HCT116 (cell line): ENCODE data around the gene TNIP3. TPM values are rescaled to one million over a fixed set of nuclear protein-coding genes. Genes with fewer than 3 reads are reported as not detected.

ENCODE experiments used
- ATAC-seq: fragments of 200-7000 bp; cut with Tn5 transposase; 2 replicates; pipeline ENCODE4 v1.9.1; 2020; ENCODE audit warnings: mild to moderate bottlenecking, moderate library complexity
- BruUV-seq: library from RNA; stranded (reverse); fragments of 400-500 nt; replicated peaks from 2 replicates; lab custom pipeline; 2021; lab: Mats Ljungman, UMichigan
- CTCF ChIA-PET: fragments of 300-600 bp; sonication (Branson Sonifier 250); formaldehyde crosslinking; loops from one replicate; lab custom pipeline; 2021; ENCODE audit warnings: antibody characterized with exemption; lab: Charles Lee
- POLR2A ChIA-PET: fragments of 300-600, 350-600 bp; sonication (Branson Sonifier 250); formaldehyde crosslinking; loops from one replicate; lab custom pipeline; 2021; ENCODE audit warnings: antibody characterized with exemption; lab: Charles Lee
- RAD21 ChIA-PET, 2 experiments: fragments of 300-600 bp; sonication (Branson Sonifier 250); formaldehyde crosslinking; loops; one replicate each; lab custom pipeline; 2023; ENCODE audit warnings: low total read pairs in 2 of 2; ENCODE audit not compliant: uncharacterized antibody in 2 of 2, unreplicated experiment in 2 of 2, low non-redundant PET in 1 of 2; lab: Charles Lee
- DNase-seq: peaks from one replicate; pipeline ENCODE4 v3.0.0-alpha.2; 2010; ENCODE audit warnings: low read depth, low spot score
- H2AFZ ChIP-seq: fragments of 200-600 bp; shearing (Covaris generic), sonication (generic); 2 replicates; pipeline ENCODE4 v1.6.1; 2017; ENCODE audit warnings: low read depth, mixed run types, mixed read lengths, antibody characterized with exemption, low read length; ENCODE audit not compliant: poor library complexity, severe bottlenecking
- H3K27ac ChIP-seq: 2 replicates; pipeline ENCODE4 v1.5.1; 2012; ENCODE audit warnings: low read depth, low read length
- H3K27me3 ChIP-seq: fragments of 200-600 bp; sonication (generic); 2 replicates; pipeline ENCODE4 v1.6.1; 2016; ENCODE audit warnings: mixed run types, low read length, mixed read lengths; ENCODE audit not compliant: insufficient read depth
- H3K36me3 ChIP-seq, 2 experiments: fragments of 200-500 bp in 1 of 2; fragments of 200-600 bp in 1 of 2; sonication (Bioruptor generic) in 1 of 2; sonication (generic) in 1 of 2; 2 replicates each; pipeline versions ENCODE4 v1.5.1 to v1.6.1; 2014 to 2016; ENCODE audit warnings: low read length in 2 of 2, inconsistent platforms in 1 of 2, mixed read lengths in 1 of 2, mixed run types in 1 of 2; ENCODE audit not compliant: insufficient read depth in 2 of 2, control insufficient read depth in 1 of 2
- H3K4me1 ChIP-seq, 2 experiments: fragments of 200-600 bp in 1 of 2; sonication (generic) in 1 of 2; 2 replicates each; pipeline versions ENCODE4 v1.5.1 to v1.6.1; 2012 to 2017; ENCODE audit warnings: low read length in 2 of 2, inconsistent platforms in 1 of 2, mild to moderate bottlenecking in 1 of 2, mixed read lengths in 1 of 2, mixed run types in 1 of 2, moderate library complexity in 1 of 2; ENCODE audit not compliant: insufficient read depth in 2 of 2, control insufficient read depth in 1 of 2
- H3K4me2 ChIP-seq: fragments of 200-600 bp; sonication (generic); 2 replicates; pipeline ENCODE4 v1.6.1; 2017; ENCODE audit warnings: mixed run types, low read length, mixed read lengths
- H3K4me3 ChIP-seq, 2 experiments: fragments of 200-600 bp in 1 of 2; sonication (generic) in 1 of 2; replicated peaks in 1 of 2; 2 replicates each; pipeline ENCODE4 v1.5.1; 2011 to 2016; ENCODE audit warnings: low read length in 2 of 2, control low read depth in 1 of 2, low read depth in 1 of 2, mild to moderate bottlenecking in 1 of 2, mixed read lengths in 1 of 2, mixed run types in 1 of 2
- H3K79me2 ChIP-seq: fragments of 200-600 bp; sonication (generic); 2 replicates; pipeline ENCODE4 v1.6.1; 2017; ENCODE audit warnings: mild to moderate bottlenecking, mixed run types, low read length, moderate library complexity, mixed read lengths; ENCODE audit not compliant: insufficient read depth
- H3K9ac ChIP-seq: fragments of 200-600 bp; sonication (generic); 2 replicates; pipeline ENCODE4 v1.6.1; 2016; ENCODE audit warnings: low read length, mixed read lengths
- H3K9me2 ChIP-seq: fragments of 200-600 bp; sonication (generic), shearing (Covaris generic); 2 replicates; pipeline ENCODE4 v1.6.1; 2017; ENCODE audit warnings: mixed run types, mild to moderate bottlenecking, moderate library complexity; ENCODE audit not compliant: insufficient read depth
- H3K9me3 ChIP-seq, 2 experiments: fragments of 200-500 bp in 1 of 2; fragments of 200-600 bp in 1 of 2; sonication (Bioruptor generic) in 1 of 2; sonication (generic) in 1 of 2; 2 replicates each; pipeline ENCODE4 v1.6.1; 2014 to 2017; ENCODE audit warnings: low read length in 2 of 2, mixed read lengths in 2 of 2, inconsistent platforms in 1 of 2, low read depth in 1 of 2, mild to moderate bottlenecking in 1 of 2, mixed run types in 1 of 2, moderate library complexity in 1 of 2; ENCODE audit not compliant: control insufficient read depth in 1 of 2, insufficient read depth in 1 of 2
- H4K20me1 ChIP-seq: fragments of 200-600 bp; sonication (generic), shearing (Covaris generic); 2 replicates; pipeline ENCODE4 v1.6.1; 2017; ENCODE audit warnings: mixed run types, mild to moderate bottlenecking, moderate library complexity; ENCODE audit not compliant: insufficient read depth
- ATF3 ChIP-seq: IDR thresholded peaks from 2 replicates; pipeline ENCODE4 v1.6.1; 2012
- CEBPB ChIP-seq: IDR thresholded peaks from 2 replicates; pipeline ENCODE4 v1.6.1; 2012; ENCODE audit warnings: low read depth
- CTCF ChIP-seq, 3 experiments: fragments of 200-600 bp in 1 of 3; sonication (generic) in 1 of 3; IDR thresholded peaks in 2 of 3; conservative IDR thresholded peaks in 1 of 3; 2 replicates each; pipeline ENCODE4 v1.5.1; 2012 to 2017; ENCODE audit warnings: low read depth in 2 of 3, low read length in 2 of 3, antibody characterized with exemption in 1 of 3, borderline replicate concordance in 1 of 3, control low read depth in 1 of 3, mild to moderate bottlenecking in 1 of 3, mixed read lengths in 1 of 3, mixed run types in 1 of 3, moderate library complexity in 1 of 3; ENCODE audit not compliant: insufficient read depth in 1 of 3
- EGR1 ChIP-seq: IDR thresholded peaks from 2 replicates; pipeline ENCODE4 v1.6.1; 2012; ENCODE audit warnings: low read depth
- ELF1 ChIP-seq: IDR thresholded peaks from 2 replicates; pipeline ENCODE4 v1.6.1; 2012; ENCODE audit warnings: low read depth, borderline replicate concordance
- EZH2phosphoT487 ChIP-seq: fragments of 200-600 bp; IDR thresholded peaks from 2 replicates; pipeline ENCODE4 v1.6.1; 2018; ENCODE audit warnings: antibody characterized with exemption, borderline replicate concordance
- FOSL1 ChIP-seq: IDR thresholded peaks from 2 replicates; pipeline ENCODE4 v1.6.1; 2012; ENCODE audit warnings: low read depth
- JUND ChIP-seq: IDR thresholded peaks from 2 replicates; pipeline ENCODE4 v1.6.1; 2012
- POLR2A ChIP-seq: IDR thresholded peaks from 2 replicates; pipeline ENCODE4 v1.7.0; 2011; ENCODE audit warnings: borderline replicate concordance; ENCODE audit not compliant: insufficient read depth, insufficient read length; ENCODE audit errors: extremely low read depth
- POLR2AphosphoS5 ChIP-seq: IDR thresholded peaks from 2 replicates; pipeline ENCODE4 v1.6.1; 2011; ENCODE audit warnings: mild to moderate bottlenecking, low read depth, low read length, moderate library complexity
- SRF ChIP-seq: IDR thresholded peaks from 2 replicates; pipeline ENCODE4 v1.6.1; 2012; ENCODE audit warnings: low read depth
- TCF7L2 ChIP-seq: IDR thresholded peaks from 2 replicates; pipeline ENCODE4 v1.7.0; 2011; ENCODE audit warnings: borderline replicate concordance, inconsistent platforms; ENCODE audit not compliant: insufficient read depth, insufficient read length; ENCODE audit errors: extremely low read depth
- YY1 ChIP-seq: IDR thresholded peaks from 2 replicates; pipeline ENCODE4 v1.6.1; 2011; ENCODE audit warnings: low read length, low read depth, moderate library complexity, mild to moderate bottlenecking; ENCODE audit not compliant: insufficient replicate concordance; ENCODE audit errors: extremely low read depth
- ZNF274 ChIP-seq: fragments of 200-500 bp; sonication (Bioruptor generic); IDR thresholded peaks from 2 replicates; pipeline ENCODE4 v1.6.1; 2014; ENCODE audit warnings: mild to moderate bottlenecking, low read depth, low read length, inconsistent platforms
- intact Hi-C: fragments of 100-400 bp; cut with micrococcal nuclease; formaldehyde crosslinking; loops from 2 replicates; pipeline ENCODE4 v1.10.0; 2022
- total RNA-seq: library from RNA; stranded (reverse); gene quantifications from one replicate; pipeline ENCODE4 v1.2.1, GENCODE V29; 2021; ENCODE audit not compliant: unreplicated experiment

Gene TNIP3
- total RNA-seq, 1 experiment from 2014 or later, result not detected

GRCh38 chr4:121096191-121096590 is 67.9 kb downstream of the TNIP3 start:
- no peaks in the 10 kb centered on the region for H3K36me3 ChIP-seq
- no peaks in the 10 kb centered on the region for H3K9me2 ChIP-seq
- intact Hi-C loops, result loop anchor here (1.0 to 5.0 kb wide), 4 partner anchors 211 to 1025 kb away; no protein-coding TSS in a partner anchor
- no peak overlapping the region for H3K4me2 ChIP-seq
- H4K20me1 ChIP-seq, result no peaks in the 10 kb centered on the region
- no peak overlapping the region for H2AFZ ChIP-seq
- no peak for TF ChIP-seq JUND
- no peak for TF ChIP-seq ELF1
- no peak for TF ChIP-seq ZNF274
- no peak for TF ChIP-seq POLR2A
- TF ChIP-seq EZH2phosphoT487, result no peak
- no peak for TF ChIP-seq EGR1
- no peak for TF ChIP-seq CEBPB
- TF ChIP-seq ATF3, result no peak
- no peaks in the 10 kb centered on the region for H3K4me1 ChIP-seq
- no peak overlapping the region for H3K4me3 ChIP-seq
- no peaks in the 10 kb centered on the region for H3K9me3 ChIP-seq
- no peaks in the 10 kb centered on the region for H3K27me3 ChIP-seq
- ChIA-PET CTCF (interaction anchor here (1.9 kb wide), 1 partner anchor 941 kb away, joined by 7 read pairs; no protein-coding TSS in a partner anchor), POLR2A (no interaction called here), RAD21 (no interaction called here)
- DNase-seq (no peak), ATAC-seq (no peak)
- H3K9ac ChIP-seq, result no peak overlapping the region
- H3K79me2 ChIP-seq, result no peaks in the 10 kb centered on the region
- no TSS peak for BruUV-seq
- no peak overlapping the region for H3K27ac ChIP-seq

- Histone ChIP-seq H3K9me3 (no peaks in the 10 kb centered on the region), H3K27me3 (no peaks in the 10 kb centered on the region), H3K9me2 (no peaks in the 10 kb centered on the region), H3K4me1 (no peaks in the 10 kb centered on the region), H4K20me1 (no peaks in the 10 kb centered on the region), H3K4me3 (no peak overlapping the region), H3K9ac (no peak overlapping the region), H2AFZ (no peak overlapping the region), H3K79me2 (no peaks in the 10 kb centered on the region), H3K4me2 (no peak overlapping the region), H3K27ac (no peak overlapping the region), H3K36me3 (no peaks in the 10 kb centered on the region)
- DNase-seq, result no peak
- ChIA-PET CTCF (interaction anchor here (1.9 kb wide), 1 partner anchor 939 kb away, joined by 7 read pairs; no protein-coding TSS in a partner anchor), RAD21 (no interaction called here), POLR2A (no interaction called here)
- no TSS peak for BruUV-seq
- no peak for ATAC-seq
- intact Hi-C loops, result no loop called here
- TF ChIP-seq TCF7L2, result no peak
- TF ChIP-seq SRF, result no peak
- no peak for TF ChIP-seq ELF1
- TF ChIP-seq CTCF (IDR thresholded peaks at IDR 0.05 in 2 of 3, conservative IDR thresholded peaks at IDR 0.05 in 1 of 3; ENCODE audit: borderline replicate concordance in 1 of 3, insufficient read depth in 1 of 3, low read depth in 2 of 3, low read length in 2 of 3), result no peak
- no peak for TF ChIP-seq ZNF274
- no peak for TF ChIP-seq FOSL1
- no peak for TF ChIP-seq YY1
- TF ChIP-seq POLR2AphosphoS5, result no peak
- TF ChIP-seq EGR1, result no peak
These were observed 69.7 kb downstream of the TNIP3 start for GRCh38 chr4:121094297-121094966.
